SW 1271 (cell line): ENCODE results near the gene PDPN.
"Not testable (repeated sequence)": the region's sequence is repeated elsewhere in the genome, so short reads cannot be mapped to it uniquely, and the experiment has no call there.

Source experiments
- DNase-seq, 2 experiments: peaks; one replicate each; lab custom pipeline; 2025; lab: John Stamatoyannopoulos, UW

The PDPN gene, protein sequence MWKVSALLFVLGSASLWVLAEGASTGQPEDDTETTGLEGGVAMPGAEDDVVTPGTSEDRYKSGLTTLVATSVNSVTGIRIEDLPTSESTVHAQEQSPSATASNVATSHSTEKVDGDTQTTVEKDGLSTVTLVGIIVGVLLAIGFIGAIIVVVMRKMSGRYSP

DNA sequence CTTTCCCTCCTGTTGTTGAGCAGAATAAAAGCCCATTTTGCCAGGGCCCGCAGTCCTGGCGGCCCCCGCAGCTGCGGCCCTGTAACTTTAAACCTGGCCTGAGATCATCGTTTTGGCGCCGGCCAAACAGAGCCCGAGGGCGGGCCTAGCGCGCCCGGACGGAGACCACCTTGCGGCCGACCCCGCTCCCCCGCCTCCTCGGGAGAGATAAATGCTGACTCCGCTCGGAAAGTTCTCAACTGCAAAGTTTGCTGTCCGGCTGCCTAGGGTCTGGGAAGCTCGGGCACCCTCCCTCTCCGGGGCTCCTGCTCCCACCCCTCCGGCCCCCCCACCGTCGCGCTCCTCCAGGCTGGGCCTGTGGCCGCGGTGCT, at the start of gene PDPN:
Gene PDPN (plus strand): TSS at position 238 of the 371 bp plus-strand sequence. CDS start 202 bp downstream, outside the sequence.
- no peak for DNase-seq

DNA sequence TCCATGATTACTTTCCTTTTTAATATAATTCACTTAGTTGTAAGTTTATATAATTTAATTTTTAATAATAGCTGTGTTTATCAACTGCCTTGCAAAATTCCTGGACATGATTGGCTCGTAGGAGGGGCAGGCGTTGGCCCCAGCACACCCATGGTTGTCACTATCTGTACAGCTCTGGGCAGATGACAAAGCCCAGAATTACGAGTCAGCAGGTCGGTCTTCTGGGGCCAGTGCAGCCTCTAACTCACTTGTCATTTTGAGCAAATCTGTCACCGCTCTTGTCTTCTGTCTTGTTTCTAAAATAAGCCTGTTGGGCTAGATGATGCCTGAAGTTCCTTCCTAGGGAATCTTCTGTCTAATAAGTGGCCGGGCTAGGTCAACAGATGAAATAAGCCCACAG, 48.4 kb upstream of the PDPN start:
- DNase-seq: no peak

DNA sequence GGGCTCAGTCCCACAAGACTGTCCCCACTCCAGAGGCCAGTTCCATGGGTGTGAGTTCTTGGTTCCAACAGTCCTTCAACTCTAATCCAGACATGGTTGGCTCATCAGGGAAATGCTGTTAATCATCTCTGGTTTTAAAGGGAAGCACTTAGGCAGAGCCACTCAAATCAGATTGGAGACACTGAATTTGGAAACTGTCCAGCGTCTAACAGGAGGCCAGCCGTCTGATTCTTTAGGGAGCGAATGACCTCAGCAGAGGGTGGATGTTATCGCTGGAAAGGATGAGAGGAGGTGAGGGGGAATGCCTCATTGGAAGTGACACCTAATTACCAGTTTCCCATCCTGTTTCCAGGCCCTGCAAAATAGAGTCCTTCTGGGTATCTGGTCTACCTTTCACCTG, 47.1 kb upstream of the PDPN start:
- DNase-seq: no peak

DNA sequence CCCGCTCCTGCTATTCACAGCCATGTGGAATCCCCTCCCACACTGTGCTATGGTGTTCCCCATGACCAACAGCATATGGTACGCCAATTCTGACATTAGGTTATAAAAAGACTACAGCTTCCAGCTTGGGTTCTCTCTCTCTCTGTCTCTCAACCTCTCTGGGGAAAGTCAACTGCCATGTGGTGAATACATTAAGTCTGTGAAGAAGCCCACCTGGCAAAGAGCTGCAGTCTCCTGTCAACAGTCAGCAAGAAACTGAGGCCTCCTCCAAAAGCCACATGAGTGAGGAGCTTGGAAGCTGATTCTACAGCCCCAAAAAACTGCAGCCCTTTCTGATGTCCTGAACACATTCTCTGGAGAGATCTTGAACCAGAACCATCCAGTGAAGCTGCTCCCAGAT, 44.8 kb upstream of the PDPN start:
- no peak for DNase-seq

DNA sequence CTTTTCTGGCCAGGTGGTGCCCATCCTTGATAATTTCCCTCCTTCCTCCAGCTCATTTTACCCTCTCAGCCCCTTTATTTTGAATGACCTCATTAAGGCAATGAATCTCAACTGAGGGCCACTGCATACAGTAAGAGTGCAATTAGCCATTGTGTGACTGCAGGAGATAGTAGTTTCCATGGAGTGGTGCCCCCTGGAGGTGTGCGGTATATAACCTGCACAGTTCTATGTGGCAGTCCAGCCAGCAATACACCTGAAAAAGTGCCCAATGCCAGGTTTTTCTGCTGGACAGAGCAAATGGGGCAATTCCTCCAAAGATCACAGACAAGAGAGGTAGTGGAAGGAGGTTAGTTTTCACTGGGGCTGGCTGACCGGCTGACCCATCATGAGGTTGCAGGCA, 43.9 kb upstream of the PDPN start:
- no peak for DNase-seq

DNA sequence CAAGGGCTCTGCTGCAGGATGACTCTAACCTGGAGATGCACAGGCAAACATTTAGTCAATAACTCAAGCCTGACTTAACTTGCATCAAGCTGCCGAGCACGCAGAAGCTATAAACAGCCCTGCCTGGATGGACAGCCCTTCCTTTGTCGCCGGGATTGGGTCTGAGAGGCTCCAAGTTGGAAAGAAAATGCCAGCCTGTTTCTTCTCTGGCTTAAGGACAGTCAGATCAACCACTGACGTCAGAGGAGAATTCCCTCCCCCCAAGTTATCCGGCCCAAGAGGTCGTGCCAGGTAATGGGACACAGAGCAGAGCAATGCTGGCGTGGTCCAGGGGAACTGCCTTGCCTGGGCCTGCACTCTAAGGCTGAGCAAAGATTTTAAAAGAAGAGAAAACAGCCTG, 42.8 kb upstream of the PDPN start:
- no peak for DNase-seq

DNA sequence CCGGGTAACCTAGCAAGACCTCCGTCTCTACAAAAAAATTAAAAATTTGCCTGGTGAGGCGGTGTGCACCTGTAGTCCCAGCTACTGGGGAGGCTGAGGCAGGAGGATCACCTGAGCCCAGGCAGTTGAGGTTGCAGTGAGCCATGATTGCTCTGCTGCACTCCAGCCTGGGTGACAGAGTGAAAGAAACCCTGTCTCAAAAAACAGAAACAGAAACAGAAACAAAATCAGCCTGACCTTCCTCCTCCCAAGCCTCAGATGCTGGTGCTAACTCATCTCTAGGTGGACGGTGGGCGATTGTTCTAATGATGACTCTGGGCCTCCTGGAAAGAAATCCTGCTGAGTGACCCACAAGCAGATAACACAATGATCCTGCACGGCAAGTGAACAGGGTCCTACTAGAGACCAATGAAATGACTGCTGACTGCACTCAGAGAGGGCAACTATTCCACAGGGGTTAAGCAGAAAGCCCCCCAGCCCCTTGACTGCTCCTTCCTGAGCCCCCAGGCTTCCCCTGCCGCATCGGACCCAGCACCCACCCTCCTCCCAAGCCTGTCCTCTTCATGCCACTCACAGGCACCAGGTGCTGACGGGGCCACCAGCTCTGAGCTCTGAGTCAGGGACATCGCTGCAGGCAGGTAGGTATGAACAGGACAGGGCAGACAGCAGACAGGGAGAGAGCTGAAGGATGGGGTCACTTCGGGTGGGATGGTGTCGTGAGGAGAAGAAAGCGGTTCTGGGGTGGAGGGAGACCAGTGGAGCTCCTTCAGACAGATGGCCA, 42.0 kb upstream of the PDPN start:
- no peak for DNase-seq

DNA sequence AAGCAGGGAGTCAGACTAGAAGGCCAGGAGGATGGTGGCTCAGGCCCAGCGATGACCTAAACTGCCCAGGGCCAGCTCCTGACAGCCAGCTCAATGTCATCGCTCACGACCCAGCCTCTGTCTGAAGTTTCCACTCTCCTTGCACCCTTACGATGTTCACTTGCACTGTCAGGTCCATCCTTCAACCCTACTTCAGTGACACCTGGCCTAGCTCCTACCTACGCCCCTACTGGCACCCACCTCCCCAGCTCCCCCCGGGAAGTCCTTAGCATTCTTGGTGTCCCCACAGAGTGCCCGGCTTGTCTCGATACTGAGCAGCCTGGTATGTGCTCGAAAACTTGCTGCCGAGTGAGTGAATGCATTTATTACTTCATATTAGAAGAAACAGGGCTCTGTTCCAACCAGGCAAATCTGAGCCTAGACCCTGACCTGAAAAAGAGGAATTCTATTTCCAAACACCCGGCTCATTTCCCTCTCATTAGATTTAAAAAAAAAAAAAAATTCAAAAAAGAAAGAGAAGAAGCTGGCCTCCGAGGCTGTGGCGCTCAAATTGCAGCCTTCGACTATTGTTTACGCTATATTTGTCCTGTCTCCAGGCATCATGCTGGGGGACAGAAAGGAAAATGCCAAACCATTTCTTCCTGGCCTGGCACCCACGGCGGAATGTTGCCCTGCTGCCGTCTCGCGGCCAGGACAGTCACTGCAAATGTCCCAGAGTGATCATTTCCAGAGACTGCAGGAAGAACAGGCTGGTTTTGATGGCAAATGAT, 40.0 kb upstream of the PDPN start:
- DNase-seq: no peak

DNA sequence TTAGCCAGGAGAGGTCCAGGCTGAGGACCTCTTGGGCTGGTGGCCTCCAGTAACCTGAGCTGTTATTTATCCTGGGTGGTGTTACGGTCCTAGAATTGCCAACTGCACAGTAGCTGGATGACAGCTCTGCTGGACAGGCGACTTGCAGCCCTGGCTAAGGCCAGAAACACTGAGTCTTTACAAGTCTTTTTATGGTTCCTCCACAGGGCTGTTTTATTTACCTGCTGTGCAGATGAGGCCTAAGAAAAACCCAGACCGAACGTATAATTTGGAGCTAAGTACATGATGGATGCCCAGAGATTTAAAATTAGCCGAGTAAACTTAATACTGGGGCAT, 39.4 kb upstream of the PDPN start:
- no peak for DNase-seq

DNA sequence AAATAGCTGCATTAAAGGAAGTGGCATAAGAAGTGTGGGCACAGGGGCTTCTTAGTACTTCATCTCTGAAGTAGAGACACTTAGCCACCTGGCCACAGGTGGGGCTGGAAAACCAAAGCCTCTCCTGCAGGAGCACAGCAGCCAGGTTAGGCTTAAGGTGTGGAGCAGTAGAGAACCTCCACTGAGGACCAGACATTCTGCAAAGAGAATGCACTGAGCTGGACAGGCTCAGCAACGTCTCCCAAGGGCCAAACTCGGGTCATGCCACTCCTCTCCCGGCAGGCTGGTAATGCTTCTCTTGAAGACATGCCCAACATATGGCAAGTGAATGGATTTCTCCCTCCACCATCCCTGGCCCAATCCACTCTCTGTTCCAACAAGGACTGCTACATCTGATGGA, 36.8 kb upstream of the PDPN start:
- DNase-seq: no peak

DNA sequence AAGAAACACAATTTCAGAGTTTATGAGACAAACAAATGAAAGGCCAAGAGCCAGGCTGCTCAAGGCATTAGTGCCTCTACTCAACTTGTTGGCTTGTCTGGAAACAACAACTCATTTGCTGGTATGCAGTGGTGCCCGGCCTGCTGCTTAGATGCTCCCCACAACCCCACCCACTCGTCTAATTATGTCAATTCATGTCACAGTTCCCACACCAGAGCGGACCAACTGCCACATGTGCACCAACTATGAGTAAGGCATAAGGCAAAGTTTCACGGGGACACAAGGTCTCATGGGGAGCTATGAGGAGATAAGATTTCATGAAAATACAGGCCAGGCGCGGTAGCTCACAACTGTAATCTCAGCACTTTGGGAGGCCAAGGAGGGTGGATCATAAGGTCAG, 35.4 kb upstream of the PDPN start:
- DNase-seq: no peak

DNA sequence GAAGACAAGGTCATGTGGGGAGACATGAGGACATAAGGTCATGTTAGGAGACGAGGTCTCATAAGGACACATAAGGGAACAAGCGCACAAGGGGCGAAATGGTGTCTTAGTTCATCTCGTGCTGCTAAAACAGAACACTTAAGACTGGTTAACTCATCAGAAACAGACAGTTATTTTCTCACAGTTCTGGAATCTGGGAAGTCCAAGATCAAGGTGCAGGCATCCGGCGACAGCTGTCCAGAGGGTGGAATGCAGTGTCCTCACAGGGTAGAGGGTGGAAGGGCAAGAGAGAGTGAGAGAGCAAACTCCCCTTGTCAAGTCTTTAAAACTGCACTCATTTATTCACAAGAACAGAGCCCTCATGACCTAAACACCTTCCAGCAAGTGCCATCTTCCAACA, 34.6 kb upstream of the PDPN start:
- DNase-seq: no peak

DNA sequence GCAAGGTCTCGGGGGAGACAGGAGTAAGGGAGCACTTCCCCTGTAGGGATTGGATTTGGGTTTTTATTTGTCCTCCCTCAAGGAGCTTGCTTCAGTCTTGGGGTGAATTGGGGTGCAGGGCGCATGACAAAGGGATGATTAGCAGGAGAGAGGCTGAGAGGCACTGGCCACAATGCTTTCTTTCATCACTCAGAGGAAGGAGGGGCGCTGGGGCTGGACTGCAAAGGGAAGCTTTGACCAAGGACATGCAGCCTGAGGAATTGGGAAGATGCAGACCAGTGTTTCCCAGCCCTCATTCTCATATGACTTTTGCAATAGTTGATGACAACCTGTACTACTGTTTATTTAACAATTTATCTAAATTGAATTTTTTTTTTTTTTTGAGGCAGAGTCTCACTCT, 34.1 kb upstream of the PDPN start:
- DNase-seq: no peak

DNA sequence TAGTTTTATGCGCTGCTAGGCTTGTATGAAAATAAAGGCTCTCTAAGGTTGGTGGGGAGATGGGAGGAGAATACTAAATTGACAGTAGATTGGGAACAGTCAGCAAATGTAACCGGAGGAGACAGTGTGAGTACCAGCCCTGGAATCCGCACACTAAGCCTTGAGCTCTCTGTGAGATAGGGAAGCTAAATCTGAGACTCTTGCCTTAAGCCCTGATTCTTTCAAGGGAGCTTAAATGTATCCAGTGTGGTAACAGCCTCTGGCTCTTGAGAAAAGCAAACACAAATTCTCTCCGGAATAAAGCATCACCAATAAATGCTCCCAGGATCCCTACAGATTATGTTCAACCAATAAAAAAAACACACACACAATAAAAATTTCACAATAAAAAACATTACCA, 33.0 kb upstream of the PDPN start:
- no peak for DNase-seq

DNA sequence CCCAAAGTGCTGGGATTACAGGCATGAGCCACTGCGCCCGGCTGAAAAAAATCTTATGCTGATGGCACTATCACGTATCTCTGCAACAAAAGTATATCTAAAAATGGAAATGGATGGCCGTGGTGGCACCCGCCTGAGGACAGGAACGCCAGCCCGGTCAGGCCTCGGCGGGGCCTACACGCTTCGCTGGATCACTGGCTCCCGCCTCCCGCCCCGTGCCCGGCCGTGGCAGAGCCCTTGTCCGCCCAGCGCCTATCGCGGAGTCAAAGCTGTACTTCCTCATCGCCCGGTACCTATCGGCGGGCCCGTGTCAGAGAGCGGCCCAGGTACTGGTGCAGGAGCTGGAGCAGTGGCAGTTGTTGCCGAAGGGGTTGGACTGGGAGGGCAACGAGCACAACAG, 28.8 kb upstream of the PDPN start:
- DNase-seq: no peak

DNA sequence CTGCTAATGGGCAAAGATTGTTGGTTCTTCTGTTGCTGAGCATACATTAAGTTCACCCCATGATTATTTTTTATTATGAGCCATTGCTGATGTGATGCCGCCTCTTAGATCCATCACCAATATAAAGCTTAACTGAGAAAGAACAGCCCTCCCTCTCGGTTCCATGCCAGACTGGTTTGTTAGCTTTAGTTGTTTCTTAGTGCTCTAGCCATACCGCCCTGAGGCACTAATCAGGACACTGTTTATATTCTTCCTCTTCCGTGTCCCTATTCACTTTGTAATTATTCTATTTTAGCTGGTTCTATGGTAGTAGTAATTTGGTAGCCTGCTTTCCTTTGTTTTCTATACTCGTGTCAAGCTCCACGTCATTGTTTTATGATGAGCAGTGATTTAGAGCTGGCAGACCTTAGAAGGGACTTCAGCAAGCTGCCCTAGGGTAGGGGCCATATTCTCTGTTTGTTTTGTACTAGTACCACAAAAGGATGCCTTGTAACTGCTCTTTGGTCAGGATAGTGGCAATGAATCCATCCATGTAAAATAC, 27.3 kb upstream of the PDPN start:
- no peak for DNase-seq

DNA sequence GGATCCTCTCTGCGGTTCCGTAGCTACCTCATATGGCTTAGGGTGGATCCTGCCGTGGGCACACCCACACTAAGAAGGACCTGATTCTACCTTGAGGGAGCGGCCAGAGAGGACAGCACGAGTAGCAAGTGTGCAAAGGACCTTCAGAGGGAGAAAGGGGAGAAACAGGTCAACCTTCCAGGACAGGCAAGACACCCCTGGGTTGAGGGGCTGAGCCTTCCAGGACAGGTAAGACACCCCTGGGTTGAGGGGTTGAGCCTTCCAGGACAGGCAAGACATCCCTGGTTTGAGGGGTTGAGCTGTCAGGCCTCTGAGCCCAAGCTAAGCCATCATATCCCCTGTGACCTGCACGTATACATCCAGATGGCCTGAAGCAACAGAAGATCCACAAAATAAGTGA, 23.1 kb upstream of the PDPN start:
- DNase-seq: no peak

DNA sequence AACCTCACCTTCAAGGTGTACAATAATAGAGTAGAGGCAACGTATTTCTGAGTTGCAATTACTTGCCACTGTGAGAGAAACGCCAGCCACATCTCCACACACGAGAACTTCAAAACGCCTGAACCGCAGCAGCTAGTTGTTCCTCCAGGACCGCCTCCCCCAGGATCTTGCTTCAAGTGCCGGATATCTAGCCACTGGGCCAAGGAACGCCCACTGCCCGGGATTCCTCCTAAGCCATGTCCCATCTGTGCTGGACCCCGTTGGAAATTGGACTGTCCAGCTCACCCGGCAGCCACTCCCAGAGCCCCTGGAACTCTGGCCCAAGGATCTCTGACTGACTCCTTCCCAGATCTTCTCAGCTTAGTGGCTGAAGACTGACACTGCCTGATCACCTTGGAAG, 20.7 kb upstream of the PDPN start:
- DNase-seq: not testable (repeated sequence)

DNA sequence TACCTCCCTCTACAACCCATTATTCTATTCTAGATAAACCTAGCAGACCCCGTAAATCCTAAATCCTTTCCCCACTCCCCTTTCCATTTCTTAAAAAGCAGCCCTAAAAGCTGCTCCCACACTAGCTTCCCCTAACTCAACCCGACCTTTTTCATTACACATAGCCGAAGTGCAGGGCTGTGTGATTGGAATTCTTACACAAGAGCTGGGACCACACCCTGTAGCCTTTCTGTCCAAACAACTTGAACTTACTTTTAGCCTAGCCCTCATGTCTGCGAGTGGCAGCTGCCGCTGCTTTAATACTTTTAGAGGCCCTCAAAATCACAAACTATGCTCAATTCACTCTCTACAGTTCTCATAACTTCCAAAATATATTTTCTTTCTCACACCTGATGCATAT, 19.6 kb upstream of the PDPN start:
- DNase-seq: no peak

DNA sequence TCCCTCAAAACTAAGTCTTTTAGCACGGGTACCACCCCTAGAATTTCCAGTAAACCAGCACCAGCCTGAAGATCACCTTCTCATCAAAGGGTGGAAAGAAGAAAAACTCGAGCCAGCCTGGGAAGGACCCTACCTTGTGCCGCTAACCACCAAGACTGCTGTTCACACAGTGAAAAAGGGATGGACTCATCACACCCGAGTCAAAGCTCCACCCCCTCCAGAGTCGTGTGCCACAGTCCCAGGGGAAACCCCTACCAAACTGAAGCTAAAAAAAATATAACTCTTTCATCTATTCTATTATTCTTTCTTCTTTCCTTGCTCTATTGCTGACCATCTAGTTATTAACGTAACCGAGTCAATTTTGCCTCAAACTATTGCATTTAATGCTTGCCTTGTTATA, 13.2 kb upstream of the PDPN start:
- not testable (repeated sequence) for DNase-seq

DNA sequence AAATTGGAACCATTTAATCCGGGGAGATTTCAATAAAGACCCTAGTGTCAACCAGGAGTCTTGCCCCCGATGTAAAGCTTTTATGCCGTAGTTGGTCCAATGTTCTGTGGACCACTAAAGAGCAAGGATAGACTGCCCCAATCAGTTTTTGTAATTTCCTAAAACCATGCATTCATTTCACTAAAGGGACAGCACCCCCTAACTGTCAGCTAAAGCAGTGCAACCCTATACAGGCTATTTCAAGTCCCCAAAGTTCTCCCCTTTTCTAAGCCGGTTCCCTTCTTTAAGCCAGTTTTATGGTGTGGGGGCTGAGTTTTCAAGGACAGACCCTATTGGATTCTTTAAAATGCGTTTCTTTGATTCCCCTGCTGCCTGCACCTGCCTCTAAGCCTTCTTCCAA, 12.7 kb upstream of the PDPN start:
- DNase-seq: no peak

DNA sequence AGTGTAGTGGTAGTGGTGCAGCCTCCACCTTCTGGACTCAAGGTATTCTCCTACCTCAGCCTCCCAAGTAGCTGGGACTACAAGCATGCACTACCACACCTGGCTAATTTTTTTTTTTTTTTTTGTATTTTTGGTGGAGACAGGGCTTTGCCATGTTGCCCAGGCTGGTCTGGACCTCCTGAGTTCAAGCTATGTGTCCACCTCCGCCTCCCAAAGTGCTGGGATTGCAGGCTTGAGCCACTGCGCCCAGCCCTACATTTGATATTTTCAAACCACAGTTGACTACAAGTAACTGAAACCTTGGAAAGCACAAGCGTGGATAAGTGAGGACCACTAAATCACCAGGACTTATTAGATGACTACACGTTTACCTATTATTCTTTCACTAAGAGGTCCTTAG, 10.0 kb upstream of the PDPN start:
- no peak for DNase-seq

DNA sequence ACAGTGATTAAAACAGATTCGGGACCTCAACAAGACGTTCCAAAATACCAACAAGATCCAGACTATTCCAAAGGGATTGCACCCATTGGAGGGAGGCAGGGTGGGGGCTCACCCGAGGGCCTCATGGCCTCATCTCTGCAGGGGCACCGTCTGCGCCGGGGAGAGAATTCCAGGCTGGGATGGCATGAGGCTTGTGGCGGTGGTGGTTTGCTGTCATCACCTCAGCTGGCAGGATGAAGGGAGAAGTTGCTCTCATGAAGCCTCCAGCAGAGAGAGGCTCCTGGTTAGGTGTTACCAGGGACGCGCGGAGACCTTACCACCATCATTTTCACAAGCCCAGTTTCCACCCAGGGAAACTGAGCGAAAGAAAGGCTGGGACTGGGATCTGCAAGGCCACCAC, 6.7 kb upstream of the PDPN start:
- DNase-seq: no peak
